Tongue (tissue), 2 donors: ENCODE results near the gene C9orf50. TPM values are rescaled to one million over a fixed set of nuclear protein-coding genes. Genes with fewer than 3 reads are reported as not detected.
"Not testable (repeated sequence)": the region's sequence is repeated elsewhere in the genome, so short reads cannot be mapped to it uniquely, and the experiment has no call there.

ENCODE experiments used
- DNase-seq: peaks from one replicate; pipeline ENCODE4 v3.0.0-alpha.2; 2015
- total RNA-seq: library from RNA; depleted of rRNA; stranded (reverse); fragments of >200 nt; gene quantifications from one replicate; pipeline ENCODE4 v1.2.3, GENCODE V29; 2014

The C9orf50 gene
- total RNA-seq = not detected

DNA sequence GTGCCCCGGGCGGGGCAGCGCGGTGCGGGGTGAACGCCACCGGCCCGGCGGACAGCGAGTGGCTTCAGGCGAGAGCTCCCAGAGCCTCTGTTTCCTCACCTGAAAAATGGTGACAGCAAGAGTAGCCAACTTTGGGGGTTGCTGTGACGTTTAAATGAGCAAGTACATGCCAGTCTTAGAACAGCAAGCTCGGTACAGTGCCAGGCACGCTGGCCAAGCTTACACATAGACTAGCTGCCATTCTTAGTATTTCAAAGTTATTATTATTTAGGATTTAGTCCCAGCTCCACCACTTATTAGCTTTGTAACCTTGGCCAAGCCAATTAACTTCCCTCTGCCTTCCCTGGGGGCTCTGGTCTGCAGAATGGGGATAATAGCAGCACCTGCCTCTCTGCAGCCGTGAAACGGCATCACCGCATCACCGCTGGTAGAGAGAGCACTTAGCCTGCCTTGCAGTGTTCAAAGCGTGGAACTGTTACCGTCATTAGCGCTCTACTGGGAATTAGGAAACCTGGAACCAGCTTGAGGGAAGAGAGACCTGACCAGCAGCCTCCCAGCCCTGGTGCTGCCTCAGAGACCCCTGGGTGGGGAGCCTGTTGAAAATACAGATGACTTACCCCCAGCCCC lies at the start of gene C9orf50:
C9orf50 (minus strand) TSS at position 433 of the 627 bp plus-strand sequence. CDS start 527 bp downstream, outside the sequence.
- DNase-seq = no peak

GRCh38 chr9:129669946-129670345 lies 49.0 kb upstream of the C9orf50 start:
- DNase-seq = no peak

- DNase-seq = no peak
These were observed 48.3 kb upstream of the C9orf50 start for GRCh38 chr9:129669141-129669718.

- no peak for DNase-seq
These were observed 46.9 kb upstream of the C9orf50 start for GRCh38 chr9:129667850-129668249.

DNA sequence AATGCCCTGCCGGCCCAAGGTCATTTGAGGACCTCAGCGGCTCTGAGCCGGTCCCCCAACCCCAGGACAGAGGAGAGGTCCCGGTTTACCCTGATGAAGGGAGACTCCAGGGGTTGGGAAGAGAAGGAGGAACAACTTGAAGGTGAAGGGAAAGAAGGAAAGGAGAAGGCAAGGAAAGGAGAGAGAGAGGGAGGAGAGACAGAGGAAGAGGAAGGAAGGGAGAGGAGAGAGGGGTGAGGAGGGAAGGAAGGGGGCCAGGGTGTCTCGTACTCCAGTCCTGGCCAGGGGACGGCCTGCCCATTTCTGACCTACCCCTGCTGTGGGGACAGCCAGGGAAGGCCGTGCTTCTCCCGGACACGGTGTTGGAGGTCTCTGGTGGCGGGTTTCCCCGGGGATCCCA lies 46.5 kb upstream of the C9orf50 start:
- no peak for DNase-seq

DNA sequence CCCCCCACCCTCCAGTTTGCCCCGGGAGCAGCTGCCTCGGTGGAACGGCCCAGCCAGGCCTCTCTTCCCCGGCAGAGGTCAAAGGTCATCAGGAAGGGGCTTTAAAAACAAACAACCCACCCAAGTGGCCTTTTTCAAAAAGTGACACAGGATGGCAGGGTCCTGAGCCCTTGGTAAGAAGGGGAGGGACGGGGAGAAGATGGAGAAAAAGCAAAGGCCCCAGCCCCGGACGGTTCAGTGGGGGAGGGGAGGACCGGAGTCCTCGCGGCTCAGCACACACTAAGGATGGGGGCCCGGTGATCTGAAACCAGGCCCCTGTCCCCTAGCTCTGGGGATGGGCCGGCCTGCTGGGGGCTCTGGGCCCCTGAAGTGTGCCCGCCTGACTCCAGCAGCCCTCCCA lies 45.7 kb upstream of the C9orf50 start:
- no peak for DNase-seq

- DNase-seq = no peak
These were observed 45.1 kb upstream of the C9orf50 start for GRCh38 chr9:129665814-129666520.

GRCh38 chr9:129665389-129665775 lies 44.5 kb upstream of the C9orf50 start, which contains the start of gene PRRX2:
Gene PRRX2, plus strand, starts transcription at chr9:129665647. Its CDS starts 221 bp downstream, at chr9:129665868.
- DNase-seq = peak; percentile 77

GRCh38 chr9:129664746-129665388 lies 44.0 kb upstream of the C9orf50 start:
- DNase-seq = no peak

- DNase-seq = not testable (repeated sequence)
These were observed 41.3 kb upstream of the C9orf50 start for GRCh38 chr9:129662239-129662638.

DNA sequence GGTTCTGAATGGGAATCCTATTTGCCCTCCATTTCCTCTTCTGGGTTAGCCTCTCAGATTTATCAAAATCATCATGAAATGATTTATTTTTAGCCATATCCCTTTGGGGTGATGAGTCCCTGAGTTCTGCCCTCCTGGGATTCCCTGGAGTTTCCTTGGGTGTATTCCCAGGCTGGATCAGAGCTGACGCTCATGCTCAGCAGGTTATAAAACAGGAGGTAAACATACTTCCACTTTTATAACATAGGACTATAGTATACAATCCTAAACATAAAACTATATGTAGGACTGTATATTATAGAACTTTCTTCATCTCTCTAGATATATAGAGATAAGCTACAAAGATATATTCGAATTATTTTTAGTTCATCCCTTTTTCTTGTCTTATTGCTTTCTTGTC lies 40.1 kb upstream of the C9orf50 start:
- DNase-seq = no peak

DNA sequence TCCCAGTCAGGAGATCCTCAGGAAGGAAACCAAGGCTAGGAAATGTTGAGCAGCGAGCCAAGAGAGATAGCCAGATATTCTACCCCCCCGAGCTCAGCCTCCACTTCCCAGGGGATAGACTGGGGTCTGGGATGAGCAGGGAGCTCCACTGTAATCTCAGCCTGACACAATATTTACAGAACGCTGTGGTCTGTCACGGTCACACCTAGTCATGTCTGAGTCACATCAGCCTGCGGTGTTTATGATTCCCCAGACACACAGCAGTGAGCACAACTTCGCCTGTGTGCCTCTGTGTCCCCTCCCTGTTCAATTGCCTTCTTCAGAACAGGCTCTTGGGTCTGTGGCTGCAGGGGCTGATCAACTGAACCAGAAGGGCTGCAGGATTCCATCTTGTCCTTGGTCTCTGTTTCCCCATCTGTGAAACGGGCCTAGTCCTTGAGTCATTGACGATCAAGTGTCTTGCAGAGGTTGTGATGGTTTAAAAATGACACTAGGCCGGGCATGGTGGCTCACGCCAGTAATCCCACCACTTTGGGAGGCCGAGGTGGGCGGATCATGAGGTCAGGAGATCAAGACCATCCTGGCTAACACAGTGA lies 36.0 kb upstream of the C9orf50 start:
- no peak for DNase-seq

- DNase-seq = no peak
These were observed 34.8 kb upstream of the C9orf50 start for GRCh38 chr9:129655696-129656095.

DNA sequence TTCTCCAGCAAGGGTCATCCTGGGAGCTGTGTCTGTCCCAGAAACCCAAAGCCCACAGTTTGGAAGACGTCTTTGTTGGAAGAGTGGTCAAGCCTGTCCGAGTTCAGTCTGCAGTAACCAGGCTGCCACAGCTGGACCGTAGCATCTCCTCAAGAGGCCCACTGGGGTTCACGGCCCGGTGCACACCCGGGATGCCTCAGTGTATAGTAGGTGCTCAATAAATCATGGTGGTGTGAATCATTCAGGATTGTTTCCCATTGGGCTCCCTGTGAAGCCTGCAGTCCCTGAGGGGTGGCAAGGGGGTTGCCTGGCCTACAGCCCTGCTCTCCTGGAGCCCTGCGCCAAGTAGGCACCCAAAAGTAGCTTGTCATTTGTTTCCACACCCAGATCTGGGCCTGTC lies 34.3 kb upstream of the C9orf50 start:
- DNase-seq = no peak

DNA sequence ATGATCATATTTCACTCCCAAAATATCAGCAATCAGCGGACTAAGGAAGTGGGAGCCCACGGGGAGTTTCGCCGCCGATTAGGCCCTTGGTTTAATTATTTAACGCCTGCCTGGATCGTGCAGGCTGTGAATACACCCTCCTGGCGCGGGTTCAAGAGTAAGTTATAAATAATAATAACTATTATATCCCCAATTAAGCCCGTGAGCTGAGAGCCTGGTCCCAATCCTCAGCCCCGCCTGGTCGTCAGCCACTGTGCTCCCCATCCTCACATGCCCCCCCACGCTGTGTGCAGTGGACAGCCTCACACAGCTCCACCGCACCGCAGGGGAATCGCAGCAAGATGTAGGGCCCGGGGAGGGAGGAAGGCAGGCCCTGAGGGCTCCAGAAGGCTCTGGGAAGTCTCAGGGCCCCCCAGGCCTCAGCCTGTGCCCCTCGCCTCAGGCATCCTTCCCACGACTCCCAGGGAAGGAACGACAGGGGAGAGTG lies 33.7 kb upstream of the C9orf50 start:
- no peak for DNase-seq

DNA sequence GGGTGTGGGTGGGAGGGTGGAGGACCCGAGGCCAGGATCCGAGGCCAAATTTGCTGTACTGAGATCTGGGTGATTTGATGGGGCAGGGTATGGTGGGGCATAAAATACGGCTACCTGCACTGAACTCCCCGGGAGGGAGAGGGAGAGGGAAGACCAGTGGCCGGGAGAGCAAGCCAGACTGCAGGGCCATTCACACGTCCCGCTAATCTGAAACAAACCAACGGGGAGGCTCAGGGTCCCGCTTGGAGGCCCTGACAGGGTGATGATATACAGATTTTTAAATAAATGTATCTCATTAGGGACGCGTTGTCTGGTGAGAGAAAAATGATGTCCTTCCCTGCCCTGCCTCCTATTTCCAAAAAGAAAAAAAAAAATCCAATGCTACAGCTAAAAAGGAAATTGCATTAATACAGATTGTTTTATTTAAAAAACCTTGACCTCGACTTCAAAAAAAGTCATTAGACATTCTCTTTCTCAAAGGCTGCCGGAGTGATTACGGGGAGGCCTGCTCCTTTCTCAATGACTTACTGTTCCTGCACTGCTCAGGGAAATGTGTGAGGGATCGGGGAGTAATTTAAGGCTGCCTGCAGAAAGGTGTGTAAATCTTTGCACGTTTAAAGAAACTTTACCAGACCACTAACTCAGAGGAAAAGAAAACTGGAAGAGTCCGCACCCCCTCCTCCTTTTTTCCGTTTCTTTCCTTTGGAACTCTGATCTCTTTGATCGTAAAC lies 33.1 kb upstream of the C9orf50 start:
- DNase-seq = no peak

DNA sequence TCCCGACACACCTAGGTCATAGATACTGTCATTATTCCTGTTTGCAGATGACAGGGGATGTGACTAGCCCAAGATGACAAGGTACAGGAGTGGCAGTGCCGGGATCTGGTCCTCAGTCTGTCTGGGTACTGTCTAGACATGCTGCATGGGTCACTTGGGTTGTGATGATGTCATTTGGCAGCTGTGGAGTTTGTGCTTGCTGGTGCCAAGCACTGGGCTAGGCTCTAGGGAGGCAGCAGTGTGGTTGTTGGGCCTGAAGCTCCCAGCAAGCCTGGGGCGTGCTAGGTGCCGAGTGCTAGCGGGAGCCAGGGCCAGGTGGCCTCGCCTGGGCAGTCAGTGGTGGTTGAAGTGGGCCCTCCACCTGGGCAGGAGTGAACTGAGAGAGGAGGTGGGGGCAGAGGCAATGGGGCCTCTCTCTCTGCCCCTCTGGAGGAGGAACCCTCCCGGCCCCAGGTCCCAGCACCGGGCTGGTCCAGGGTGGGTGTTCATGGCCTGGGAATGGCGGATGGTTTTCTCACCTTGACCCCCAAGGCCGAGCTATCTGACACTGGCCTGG lies 29.9 kb upstream of the C9orf50 start:
- DNase-seq = no peak

- DNase-seq = peak; percentile 65
These were observed 29.1 kb upstream of the C9orf50 start for GRCh38 chr9:129649726-129650679.

DNA sequence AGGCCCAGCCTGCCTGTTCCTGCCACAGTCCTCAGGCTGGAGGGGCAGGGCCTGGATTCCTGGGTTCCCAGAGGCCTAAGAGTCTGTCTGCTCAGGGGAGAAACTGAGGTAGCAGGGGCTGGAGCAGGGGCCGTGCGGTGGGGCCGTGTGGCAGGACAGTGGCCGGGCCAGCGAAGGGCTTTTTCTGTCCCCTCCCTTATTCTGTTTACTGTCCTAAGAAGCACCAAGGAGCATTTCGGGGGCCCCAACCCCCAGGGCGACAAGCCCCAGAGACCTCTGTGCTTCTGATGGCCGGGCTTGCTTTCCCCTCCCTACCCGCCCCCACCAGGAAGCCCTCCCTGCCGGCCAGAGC lies 27.8 kb upstream of the C9orf50 start:
- DNase-seq = no peak

- DNase-seq = no peak
These were observed 27.3 kb upstream of the C9orf50 start for GRCh38 chr9:129648092-129648763.
